Activated CD8-positive, alpha-beta memory T cell treated with anti-CD3 and anti-CD28 coated beads, Interleukin-2, amount 50 U/mL, for 24 hours (primary cell): ENCODE data around the gene CHAF1A.

ENCODE experiments used
- DNase-seq: peaks from one replicate; pipeline ENCODE4 v3.0.0-alpha.2; 2020; ENCODE audit errors: extremely low read depth

The CHAF1A gene

DNA sequence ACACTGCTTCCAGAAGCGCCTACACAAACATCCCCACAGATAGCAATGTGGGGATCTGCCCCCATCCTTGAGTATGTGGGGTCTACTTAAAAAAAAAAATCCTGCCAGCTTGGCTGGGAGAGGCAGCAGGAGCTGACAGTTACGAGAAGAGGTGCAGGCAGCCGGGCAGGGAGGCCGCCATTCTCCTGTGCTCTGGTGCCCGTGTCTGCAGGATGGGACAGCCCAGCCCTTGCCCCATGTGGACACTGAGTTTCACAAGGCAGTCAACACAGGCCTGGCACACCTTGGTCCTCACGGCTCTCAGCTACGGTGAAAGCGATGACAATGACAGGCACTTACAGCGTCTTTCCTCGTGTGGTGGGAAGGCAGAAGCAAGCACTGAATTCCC is 35.1 kb upstream of the CHAF1A start:
- no peak for DNase-seq

DNA sequence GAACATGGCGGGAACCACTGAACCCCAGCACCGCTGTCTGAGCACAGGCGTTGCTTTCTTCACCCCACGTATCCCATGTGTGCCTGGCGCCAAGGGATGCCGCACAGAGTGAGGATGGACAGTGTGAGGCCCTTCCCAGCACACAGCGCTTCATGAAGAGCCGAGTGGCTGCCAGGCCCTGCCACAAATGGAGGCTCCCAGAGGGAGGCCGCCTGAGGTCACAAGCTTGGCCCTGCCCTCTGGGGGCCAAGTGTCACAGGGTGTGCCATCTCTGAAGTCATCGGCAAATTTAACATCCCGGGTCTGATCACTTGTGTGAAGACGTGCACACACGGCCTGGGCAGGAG is 34.7 kb upstream of the CHAF1A start:
- no peak for DNase-seq

DNA sequence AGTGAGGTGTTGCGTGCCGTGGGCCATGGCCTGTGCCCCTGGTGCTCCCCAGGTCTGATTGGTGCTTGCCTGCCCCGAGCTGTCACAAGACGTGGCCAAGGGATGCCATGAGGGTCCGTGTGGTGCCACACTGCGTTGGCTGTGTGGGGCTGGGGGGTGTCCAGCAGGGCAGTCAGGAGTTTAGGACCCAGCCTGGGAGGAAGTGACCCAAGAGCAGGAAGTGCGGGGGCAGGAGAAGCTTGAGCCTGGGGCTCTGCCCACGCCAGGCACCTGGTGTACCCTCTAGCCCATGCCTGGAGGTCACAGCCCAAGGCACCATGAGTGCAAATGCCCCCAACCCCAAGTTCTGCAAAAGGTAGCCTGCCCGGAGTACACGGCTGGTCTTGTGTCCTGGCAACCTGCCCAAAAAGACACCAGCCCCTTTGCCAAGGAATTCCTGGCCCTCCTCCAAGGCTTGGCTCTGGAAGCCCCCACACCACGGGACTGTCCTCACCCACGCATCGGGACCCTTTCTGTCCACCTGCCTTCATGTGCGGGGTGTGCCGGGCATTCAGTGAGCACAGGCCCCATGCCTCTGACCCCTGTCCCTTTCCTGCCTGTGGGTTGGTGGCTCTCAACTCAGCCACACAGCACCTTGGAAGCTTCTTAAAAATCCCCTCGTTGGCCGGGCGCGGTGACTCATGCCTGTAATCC is 34.2 kb upstream of the CHAF1A start:
- DNase-seq = no peak

GRCh38 chr19:4369109-4369887 is 33.1 kb upstream of the CHAF1A start:
- DNase-seq = peak; percentile 29

DNA sequence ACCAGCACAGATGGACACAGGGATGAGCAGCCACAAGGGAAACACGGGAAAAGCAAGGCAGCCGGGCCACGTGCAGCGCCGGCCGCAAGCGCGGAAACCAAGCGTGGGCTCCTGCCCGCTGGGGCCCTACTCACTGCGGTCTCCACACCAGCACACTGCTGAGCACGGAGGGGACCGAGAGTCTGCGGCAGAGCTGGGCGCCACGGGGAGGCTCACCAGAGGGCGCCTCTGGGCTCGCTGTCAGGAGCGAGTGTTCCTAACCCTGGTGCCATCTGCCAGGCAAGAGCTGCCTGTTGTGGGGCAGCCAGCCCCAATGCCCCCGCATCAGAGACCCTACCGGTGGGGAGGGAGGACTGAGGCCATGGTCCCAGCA is 32.6 kb upstream of the CHAF1A start:
- peak; percentile 36 for DNase-seq

- no peak for DNase-seq
Observed at GRCh38 chr19:4370418-4371041, 31.9 kb upstream of the CHAF1A start.

- DNase-seq = no peak
Observed at GRCh38 chr19:4371247-4372164, 30.9 kb upstream of the CHAF1A start.

DNA sequence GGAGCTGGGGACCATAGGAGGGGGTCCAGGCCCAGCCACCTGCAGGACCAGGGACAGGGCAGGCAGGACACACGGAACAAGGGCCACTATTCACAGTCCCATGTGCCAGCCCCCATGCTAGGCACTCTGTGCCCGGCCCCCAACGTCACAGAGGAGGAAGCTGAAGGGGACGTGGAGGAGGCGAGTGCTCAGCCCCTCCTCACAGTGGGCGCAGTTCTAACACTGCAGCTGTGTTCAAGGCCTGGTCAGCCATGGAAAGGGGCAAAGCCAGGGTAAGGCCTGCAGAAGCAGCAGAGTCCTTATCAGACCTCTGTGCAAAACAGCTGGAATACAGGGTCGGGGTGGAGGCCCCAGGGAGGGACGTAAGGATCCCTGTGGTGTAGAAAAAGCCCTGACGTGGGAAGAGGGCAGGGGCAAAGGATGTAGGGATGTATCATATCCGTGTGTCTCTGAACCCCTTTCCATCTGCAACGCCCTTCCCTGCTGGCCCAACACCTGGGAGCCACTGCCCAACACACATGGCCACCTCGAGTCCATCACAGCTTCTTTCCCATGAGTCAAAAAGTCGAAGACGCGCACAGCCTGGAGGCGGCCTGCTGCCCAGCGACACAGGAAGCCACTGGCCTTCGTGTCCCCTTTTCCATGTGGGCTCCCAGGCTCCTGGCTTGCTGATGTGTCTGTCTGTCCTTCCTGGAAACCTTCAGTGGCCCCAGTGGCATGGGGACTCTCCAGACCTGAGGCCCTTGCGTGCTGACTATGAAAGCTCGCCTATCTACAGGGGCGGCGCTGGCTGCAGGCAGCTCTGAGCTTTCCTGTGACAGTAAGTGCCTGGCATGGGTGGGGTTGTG is 30.1 kb upstream of the CHAF1A start:
- no peak for DNase-seq

GRCh38 chr19:4373013-4373367 is 29.4 kb upstream of the CHAF1A start:
- DNase-seq = no peak

GRCh38 chr19:4373601-4374497 is 28.6 kb upstream of the CHAF1A start:
- DNase-seq = no peak

- DNase-seq = no peak
Observed at GRCh38 chr19:4374498-4375163, 27.8 kb upstream of the CHAF1A start.

- no peak for DNase-seq
Observed at GRCh38 chr19:4375164-4376027, 27.0 kb upstream of the CHAF1A start.

GRCh38 chr19:4376028-4376670 is 26.3 kb upstream of the CHAF1A start:
- no peak for DNase-seq

DNA sequence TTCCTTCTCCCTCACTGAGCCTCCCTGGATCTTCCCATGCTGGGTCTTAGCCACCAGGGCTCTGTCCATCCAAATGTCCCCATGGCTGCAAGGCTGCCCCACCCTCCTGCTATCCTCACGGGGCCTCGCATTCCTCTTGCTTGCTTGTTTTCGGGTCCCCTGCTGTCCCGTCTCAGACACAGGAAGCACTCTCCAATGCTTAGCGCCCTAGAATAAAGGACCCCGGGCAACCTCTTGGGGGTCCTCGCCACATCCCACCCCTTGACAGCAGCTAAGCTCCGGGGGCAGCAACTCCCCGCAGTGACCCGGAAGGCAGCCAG is 25.8 kb upstream of the CHAF1A start:
- no peak for DNase-seq

DNA sequence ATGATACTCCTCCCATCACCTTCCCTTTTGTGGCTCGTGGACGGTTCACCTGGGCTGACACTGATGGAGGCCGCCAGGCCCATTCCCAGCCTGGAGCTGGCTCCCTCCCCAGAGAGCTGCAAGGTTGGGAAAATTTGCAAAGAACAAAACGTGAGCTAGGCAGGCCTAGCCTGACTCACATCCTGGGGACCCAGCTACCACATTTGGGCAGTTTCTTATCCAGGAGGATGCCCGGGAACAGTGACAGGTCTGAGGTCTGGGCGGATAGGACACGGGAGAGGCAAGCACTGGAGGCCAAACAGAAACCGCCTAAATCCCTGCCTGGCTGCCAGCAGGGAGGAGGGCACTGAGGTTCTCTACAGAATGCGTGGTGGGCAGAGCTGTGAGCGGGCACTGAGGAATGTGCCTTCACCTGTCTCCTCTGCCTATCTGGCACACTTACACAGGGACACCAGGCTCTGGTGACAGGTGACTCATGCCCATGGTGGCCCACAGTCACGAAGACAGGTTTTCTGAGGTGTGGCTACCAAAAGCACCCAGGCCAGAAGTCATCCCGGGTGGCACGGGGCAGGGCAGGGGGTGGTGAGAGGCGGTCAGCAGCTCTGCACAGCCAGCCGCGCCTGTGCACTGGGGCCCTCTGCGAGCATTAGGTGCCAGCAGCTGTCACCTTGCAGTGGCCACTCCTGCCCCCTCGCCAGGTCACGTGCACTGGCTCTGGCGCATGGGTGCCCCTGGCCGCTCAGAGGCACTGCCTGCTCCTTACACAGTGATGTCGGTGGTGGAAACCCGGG is 25.3 kb upstream of the CHAF1A start:
- no peak for DNase-seq

DNA sequence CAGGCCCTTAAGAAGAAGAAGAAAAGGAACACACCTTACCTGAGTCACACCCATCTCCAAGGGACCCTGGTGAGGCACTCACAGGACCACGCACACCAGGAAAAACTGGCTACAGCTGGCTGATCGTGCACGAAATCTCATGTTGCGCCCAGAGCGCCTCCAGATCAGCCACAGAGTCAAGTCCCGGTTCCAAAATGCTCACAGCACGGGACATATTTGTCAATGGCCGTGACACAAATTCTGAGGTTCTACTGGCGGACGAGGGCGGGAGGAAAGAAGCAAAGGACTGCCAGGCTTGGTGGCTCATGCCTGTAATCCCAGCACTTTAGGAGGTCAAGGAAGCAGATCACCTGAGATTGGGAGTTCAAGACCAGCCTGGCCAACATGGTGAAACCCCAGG is 23.6 kb upstream of the CHAF1A start:
- DNase-seq = no peak
